Neural cell (in vitro differentiated cells): Measurements from ENCODE around the gene SPATA31C1. TPM values are rescaled to one million over a fixed set of nuclear protein-coding genes. Genes with fewer than 3 reads are reported as not detected.

ENCODE experiments used
- polyA plus RNA-seq: library from polyadenylated mRNA; depleted of rRNA; stranded (reverse); fragments of >200 nt; gene quantifications from 2 replicates; pipeline ENCODE4 v1.2.3, GENCODE V29; 2014

SPATA31C1 gene
- polyA plus RNA-seq, 1 donor from 2014 or later = not detected

Other genes starting within 250 kb of the SPATA31C1 start
- 46.5 and 53.5 TPM in 2 replicates for gene CTSL, start 191.8 kb upstream of the SPATA31C1 start, polyA plus RNA-seq
- not detected in 2 replicates for gene SPATA31E1, start 35.1 kb upstream of the SPATA31C1 start, polyA plus RNA-seq
- 68.0 and 72.4 TPM in 2 replicates for gene CDK20, start 56.6 kb downstream of the SPATA31C1 start, polyA plus RNA-seq
- gene SPATA31C2, start 220.5 kb downstream of the SPATA31C1 start, polyA plus RNA-seq = not detected in 2 replicates